ENCODE data around the gene ZFP1.
"Not testable (repeated sequence)": the region's sequence is repeated elsewhere in the genome, so short reads cannot be mapped to it uniquely, and the experiment has no call there.

ZFP1 gene

DNA sequence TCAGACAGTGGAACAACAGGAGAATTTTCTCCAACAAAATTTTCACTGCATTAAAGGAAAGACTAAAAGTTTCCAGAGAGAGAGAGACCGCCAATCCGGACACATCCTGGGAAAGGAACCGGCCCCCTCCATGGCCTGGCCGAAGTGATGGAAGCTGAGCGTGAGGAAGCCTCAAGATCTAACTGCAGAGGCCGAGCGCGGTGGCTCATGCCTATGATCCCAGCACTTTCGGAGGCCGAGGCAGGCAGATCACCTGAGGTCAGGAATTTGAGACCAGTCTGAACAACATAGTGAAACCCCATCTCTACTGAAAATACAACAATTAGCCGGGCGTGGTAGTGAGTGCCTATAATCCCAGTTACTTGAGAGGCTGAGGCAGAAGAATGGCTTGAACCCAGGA lies 54.8 kb downstream of the ZFP1 start:
- no peak for DNase-seq (ENCODE audit: low read depth in 2 of 3, low spot score in 1 of 3)

DNA sequence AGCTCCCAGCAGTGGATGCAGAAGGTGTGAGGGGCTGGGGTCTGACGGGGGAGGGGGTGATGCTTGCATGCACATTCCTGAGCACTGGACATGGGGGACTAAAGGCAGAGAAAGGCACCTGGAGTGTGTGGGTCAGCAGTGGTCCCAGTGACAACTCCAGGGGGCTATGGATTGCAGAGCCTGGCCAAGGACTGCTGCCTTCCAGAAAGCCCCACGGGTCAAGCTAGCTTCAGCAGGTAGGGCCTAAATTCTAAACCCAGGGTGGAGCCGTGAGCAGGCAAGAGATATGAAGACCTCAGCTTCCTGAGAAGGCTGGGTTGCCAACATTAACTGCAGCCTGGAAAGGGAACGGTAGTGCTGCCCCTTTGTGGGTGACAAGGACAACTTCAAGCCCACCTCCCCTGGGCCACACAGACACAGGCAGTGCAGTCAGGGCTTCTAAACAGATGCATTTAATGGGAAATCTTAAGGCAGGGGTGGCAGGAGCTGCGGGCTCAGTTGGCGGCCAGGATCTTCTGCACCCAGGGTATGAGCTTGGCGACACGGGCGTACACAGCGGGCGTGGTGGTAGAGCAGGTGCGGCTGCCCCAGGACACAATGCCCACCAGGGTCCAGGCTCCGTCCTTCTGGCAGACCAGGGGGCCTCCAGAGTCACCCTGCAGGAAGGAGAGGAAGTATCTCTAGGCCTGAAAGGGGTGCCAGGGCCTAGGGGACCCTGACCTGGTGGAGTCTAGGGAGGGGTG lies 55.5 kb downstream of the ZFP1 start:
- DNase-seq (ENCODE audit: low read depth in 2 of 3, low spot score in 1 of 3), result no peak

DNA sequence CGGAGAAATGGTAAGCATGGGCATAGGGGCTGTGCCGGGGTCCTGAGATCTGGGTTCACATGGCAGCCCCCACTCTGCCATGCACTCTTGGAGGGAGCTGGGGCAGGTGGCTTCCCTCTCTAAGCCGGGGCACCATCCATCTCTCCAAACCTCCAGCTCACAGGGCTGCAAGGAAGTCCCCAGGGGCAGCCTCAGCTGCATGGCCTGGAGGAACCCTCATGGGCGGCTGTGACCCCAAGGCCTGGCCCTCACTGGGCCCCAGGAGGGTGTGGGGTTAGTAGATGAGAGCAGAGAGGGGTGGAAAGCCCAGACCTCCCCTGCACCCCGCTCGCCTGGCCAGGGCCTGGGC lies 56.1 kb downstream of the ZFP1 start:
- DNase-seq (ENCODE audit: low read depth in 2 of 3, low spot score in 1 of 3), result no peak

DNA sequence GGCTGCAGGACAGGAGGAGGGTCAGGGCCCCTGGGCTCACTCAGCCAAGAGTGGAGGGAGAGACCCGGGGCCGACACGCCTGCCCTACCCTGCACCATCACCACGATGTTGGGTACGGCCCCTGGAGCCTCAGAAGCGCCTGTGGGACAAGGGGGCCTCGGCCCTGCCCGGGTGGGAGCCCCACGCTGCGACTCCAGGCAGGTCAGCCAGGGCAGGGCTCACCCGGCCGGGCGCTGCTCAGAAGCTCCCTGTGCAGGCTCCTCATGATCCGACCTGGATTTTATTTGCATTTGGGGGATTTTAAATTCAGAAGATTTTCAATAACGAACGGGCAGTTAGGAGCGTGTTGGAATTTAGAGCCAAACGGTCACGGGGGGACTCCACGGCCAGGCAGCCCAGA lies 56.6 kb downstream of the ZFP1 start:
- DNase-seq (ENCODE audit: low read depth in 2 of 3, low spot score in 1 of 3), result not testable (repeated sequence)

DNA sequence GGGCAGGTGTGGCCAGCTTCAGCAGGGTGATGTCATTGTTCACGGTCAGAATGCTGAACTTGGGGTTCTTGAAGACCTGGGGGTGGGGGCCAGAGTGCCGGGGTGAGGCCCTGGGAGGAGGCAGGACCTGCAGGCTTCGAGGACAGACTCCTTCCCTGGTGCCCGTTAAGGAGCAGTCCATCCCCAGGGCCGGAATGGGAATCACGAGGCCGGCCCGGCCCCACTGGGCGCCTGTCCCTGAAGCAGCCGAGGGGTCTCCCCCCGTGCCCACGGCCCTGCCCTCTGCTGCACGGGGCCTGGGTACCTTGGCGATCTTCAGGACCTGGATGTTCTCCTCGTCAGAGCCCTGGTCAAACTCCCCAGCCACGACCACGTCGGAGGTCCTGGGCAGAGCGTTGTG lies 57.1 kb downstream of the ZFP1 start:
- not testable (repeated sequence) for DNase-seq (ENCODE audit: low read depth in 2 of 3, low spot score in 1 of 3)

DNA sequence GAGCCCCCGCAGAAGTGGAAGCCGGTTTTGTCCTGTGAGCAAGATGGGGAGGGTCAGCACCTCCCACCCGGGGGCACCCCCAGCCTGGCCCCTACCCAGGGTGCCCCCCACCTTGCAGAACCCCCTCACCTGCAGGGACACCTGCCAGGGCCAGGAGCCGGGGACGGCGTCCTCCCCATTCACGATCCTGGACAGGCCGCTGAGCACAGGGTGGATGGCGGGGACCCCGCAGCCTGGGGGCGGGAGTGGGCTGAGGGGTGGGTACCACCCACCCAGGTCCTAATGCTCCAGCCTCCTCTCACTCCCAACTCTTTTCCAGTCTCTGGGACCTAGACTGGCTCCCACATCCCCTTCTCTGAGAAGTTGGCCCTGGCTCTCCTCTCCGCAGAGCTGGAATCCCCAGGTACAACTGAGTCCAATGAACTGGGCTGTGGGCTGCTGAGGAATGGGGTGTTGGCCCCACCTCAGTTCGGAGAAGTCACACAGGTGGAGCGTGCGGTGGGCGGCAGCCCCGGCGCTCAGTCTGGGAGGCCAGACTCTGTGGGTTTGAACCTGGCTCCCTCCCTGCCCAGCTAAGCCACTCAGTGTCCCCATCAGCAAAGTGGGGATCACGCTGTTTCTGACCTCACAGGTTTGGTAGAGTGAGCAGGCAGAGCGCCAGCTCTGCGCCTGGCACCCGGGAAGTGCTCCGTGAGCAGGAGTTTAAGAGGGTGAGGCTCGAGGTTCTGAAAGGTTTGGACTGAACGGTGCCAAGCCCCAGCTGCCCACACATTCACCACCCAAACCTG lies 57.8 kb downstream of the ZFP1 start:
- not testable (repeated sequence) for DNase-seq (ENCODE audit: low read depth in 2 of 3, low spot score in 1 of 3)

DNA sequence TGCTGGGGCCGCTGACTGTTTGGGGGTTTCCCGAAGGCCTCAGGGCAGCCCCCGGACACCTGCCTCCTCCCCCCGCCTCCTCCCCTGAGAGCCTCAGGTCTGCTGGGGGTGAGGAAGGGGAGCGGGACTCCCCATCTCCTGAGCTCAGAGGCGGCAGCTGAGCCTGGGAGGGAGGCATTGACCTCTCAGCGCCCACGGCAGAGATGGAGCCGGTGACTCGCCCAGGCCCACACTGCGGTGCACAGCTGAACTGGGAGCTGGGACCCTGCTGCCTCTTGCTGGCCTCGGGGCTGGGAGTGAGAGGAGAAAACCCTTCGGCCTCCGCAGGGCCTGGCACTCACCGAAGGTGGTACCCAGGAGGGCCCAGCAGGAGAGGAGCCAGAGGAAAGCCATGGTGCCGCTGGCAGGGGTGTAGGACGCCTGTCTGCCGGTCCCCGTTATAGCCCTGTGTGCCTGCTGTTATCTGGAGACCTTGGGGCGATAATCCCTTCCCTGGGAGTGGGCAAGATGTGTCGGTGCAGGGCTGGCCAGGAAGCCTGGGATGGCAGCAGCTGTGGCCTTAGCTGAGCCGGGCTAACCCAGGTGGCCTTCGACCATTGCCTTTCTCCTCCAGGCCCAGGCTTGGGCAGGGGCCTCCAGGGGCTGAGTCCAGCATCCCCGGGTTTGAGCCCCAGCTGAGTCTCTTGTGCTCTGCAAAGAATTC lies 58.6 kb downstream of the ZFP1 start, which contains the start of gene CTRB2:
TSS of gene CTRB2 (minus strand) at position 413 of the 703 bp plus-strand sequence. CDS start at position 393, 20 bp downstream.
- DNase-seq (ENCODE audit: low read depth in 2 of 3, low spot score in 1 of 3), result no peak

DNA sequence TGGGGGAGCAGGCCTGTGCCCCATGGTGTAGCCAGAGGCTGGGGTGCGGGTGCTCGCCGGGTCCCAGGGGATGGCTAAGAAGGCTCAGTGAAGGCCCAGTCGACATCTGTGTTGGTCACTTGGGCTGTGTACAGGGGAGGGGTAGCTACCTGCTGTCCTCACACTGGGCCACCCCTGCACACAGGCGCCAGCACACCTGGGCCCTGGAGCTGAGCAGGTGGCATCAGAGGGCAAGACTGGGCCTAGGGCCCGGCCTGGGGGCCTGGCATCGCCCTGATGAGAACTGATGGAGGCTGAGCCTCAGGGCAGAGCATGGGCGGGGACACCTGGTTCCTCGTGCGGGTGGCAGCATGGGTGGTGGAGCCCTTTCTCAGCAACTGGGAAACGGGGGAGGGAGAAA lies 59.5 kb downstream of the ZFP1 start:
- DNase-seq (ENCODE audit: low read depth in 2 of 3, low spot score in 1 of 3), result no peak

DNA sequence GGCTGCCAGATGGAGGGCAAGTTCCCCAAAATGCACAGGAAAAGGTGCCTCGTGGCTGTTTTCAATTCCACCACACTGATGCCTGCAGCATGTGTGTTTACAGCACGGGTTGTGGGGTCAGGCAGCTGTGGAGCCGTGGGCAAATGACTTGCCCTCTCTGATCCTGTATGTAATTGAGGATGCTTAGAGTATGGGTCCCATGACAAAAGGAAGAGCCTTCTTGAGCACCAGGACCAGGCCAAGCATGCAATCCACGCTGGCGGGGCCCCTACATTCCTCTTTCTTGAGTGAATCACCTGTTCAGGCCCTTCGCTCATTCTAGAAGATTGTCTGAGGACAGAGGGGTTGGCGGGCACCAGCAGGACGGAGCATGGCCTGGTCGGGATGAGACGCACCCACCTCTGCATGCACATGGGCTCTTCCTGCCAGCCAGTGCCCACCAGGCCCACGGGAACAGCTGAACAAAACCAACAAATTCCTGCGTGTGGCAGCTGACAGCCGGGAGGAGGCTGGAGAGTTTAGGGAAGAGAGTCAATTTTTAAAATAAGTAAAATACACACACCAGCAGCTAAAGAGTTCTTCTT lies 60.0 kb downstream of the ZFP1 start:
- DNase-seq (ENCODE audit: low read depth in 2 of 3, low spot score in 1 of 3), result no peak

DNA sequence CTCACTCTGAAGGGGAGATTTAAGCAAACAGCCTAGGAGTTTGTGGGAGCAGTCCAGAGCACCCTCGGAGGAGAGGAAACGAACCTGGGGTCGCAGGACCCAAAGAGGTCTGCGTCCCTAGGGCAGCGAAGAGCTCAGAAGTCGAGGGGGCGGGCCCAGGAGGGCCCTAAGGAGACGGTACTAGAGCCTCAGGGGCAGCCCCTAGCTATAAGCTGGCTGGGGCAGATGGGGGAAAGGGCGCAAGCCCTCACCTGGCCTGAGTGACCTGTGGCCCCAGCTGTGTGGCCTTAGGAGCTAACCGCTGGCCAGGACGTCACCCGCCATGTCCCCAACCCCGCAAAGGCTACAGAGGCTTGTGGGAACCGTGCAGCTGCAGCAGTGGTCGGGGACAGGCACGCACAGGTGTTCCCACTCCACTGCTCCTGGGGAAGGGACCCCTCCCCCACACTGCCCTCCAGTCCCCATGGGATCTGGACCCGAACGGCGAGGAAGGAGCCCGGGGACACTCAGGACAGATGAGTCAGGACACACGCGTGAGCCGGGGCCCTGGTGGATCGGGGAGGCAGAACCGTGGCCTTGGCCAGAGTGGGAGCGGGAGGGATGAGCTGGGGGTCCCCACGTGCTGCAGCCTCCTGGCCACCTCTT lies 60.7 kb downstream of the ZFP1 start:
- no peak for DNase-seq (ENCODE audit: low read depth in 2 of 3, low spot score in 1 of 3)

DNA sequence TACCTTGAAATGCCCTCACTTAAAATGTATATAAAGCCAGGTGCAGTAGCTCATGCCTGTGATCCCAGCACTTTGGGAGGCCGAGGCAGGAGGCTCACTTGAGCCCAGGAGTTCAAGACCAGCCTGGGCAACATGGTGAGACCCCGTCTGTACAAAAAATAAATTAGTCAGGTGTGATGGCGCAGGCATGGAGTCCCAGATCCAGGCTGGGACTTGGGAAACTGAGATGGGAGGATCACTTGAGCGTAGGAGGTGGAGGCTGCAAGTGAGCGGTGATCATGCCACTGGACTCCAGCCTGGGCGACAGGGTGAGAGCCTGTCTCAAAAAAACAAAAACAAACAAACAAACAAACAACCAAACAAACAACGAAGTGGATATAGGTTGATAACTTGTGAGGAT lies 61.2 kb downstream of the ZFP1 start:
- DNase-seq (ENCODE audit: low read depth in 2 of 3, low spot score in 1 of 3), result not testable (repeated sequence)

DNA sequence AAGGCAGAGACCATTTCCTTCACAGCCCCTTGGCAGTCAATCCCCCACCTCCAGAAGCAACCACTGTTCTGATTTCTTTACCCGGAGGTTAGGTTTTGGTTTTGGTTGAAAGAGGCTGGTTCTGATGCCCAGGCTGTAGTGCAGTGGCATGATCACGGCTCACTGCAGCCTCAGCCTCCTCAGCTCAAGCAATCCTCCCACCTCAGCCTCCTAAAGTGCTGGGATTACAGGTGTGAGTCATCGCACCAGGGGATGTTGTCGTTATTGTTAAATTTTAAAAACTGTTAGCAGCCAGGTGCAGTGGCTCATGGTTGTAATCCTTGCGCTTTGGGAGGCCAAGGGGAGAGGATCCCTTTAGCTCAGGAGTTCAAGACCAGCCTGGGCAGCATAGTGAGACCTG lies 61.6 kb downstream of the ZFP1 start:
- DNase-seq (ENCODE audit: low read depth in 2 of 3, low spot score in 1 of 3), result no peak

DNA sequence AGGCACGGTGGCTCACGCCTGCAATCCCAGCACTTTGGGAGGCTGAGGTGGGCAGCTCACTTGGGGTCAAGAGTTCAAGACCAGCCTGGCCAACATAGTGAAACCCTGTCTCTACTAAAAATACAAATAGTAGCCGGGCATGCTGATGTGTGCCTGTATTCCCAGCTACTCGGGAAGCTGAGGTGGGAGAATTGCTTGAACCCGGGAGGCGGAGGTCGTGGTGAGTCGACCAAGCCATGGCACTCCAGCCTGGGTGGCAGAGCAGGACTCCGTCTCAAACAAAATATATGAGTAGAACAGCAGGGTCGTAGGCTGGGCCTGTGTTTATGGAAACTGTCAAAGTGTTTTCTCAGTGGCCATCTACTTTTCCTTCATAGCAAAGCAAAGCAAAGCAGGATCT lies 63.0 kb downstream of the ZFP1 start:
- not testable (repeated sequence) for DNase-seq (ENCODE audit: low read depth in 2 of 3, low spot score in 1 of 3)

DNA sequence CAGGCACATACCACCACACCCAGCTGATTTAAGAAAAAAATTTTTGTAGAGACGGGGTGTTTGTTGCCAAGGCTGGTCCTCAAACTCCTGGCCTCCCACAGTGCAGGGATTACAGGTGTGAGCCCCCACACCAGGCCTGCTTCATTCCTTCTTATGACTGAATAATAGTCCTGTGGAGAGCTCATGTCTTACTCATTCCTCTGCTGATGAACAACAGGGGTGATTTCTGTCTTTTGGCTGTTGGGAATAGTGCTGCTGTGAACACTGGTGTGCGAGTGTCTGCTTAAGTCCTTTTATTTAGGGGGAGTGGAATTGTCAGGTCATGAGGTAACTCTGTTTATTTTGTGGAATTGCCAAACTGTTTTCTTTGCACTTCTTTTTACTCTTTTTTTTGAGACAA lies 67.8 kb downstream of the ZFP1 start:
- no peak for DNase-seq (ENCODE audit: low read depth in 2 of 3, low spot score in 1 of 3)

DNA sequence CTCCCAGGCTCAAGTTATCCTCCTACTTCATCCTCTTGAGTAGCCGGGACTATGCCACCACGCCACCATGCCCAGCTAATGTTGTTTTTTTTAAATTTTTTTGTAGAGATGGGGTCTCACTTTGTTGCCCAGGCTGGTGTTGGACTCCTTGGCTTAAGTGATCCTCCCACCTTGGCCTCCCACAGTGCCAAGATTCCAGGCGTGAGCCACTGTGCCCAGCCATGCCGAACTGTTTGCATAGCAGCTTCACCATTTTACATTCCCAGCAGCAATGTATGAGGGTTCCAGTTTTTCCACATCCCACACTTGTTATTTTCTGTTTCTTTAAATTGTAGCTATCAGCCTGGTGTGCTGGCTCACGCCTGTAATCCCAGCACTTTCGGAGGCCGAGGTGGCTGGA lies 68.3 kb downstream of the ZFP1 start:
- no peak for DNase-seq (ENCODE audit: low read depth in 2 of 3, low spot score in 1 of 3)

DNA sequence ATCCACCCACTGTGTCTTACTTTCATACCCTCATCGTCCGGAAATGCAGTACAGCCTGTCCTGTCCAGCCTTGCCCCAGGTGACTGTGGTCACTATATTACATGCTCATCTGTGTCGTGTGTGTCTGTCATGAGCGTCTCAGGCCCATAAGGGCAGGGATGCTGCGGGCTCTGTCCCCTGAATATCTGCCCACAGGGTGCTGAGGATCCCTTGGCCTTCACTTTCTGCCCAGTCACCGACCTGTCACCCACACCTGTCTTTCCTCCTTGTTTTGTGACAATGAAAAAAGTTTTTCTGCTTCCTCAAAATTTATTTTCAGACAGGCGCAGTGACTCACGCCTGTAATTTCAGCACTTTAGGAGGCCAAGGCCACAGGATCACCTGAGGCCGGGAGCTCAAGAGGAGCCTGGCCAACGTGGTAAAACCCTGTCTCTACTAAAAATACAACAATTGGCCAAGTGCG lies 69.1 kb downstream of the ZFP1 start:
- no peak for DNase-seq (ENCODE audit: low read depth in 2 of 3, low spot score in 1 of 3)

DNA sequence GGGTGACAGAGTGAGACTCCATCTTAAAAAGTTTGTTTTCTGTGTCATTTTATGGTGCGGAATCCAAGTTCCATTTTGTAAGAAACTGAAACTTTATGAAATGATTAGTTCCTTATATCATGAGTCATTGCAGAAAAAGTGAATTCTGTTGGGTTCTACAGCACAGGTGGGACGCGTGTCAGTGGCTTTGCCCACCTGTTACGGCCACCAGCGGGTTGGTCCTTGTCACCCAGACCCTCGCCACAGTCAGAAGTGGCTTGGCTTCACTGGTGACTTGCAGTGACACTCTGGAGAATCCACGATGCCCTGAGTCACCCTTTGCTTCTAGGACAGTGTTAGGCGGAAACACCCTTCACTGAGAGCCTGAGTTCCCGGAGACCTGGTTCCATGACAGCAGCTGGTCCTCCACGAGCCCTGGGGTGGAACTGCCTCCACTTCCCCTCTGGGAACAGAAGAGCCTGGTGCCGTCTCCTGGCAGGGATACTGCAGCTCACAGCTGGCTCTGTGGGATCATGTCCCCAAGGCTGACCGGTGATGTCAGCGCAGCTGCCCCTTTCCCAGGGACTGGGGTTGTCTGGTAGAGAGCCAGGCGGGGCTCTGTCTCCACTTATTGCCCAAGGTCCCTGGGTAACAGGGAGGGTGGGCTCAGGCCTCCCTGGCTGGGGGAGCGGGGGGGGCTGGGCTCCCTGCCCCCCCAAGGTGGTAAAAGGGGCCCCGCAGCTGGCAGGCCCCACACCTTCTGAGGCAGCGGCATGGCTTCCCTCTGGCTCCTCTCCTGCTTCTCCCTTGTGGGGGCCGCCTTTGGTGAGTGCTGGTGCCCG lies 70.1 kb downstream of the ZFP1 start, which contains the start of gene CTRB1:
TSS of gene CTRB1 (plus strand) at position 733 of the 821 bp plus-strand sequence. CDS start at position 753, 20 bp downstream.
- no peak for DNase-seq (ENCODE audit: low read depth in 2 of 3, low spot score in 1 of 3)

DNA sequence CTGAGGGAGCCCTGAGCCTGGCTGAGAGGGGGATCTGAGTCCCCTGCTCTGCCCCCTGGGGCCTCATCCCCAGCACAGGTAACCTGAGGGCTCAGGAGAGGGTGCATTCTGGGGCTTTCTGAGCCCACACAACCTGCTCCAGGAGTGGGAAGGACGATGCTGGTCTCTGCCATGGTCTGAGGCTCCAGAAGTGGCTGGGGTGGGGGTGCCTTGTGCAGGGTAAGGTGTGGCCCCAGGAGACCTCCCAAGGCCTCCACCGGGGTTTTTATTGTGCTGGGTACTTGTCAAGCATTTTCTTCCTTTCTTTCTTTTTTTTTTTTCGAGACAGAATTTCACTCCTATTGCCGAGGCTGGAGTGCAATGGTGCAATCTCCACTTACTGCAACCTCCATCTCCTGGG lies 70.8 kb downstream of the ZFP1 start:
- DNase-seq (ENCODE audit: low read depth in 2 of 3, low spot score in 1 of 3), result no peak

DNA sequence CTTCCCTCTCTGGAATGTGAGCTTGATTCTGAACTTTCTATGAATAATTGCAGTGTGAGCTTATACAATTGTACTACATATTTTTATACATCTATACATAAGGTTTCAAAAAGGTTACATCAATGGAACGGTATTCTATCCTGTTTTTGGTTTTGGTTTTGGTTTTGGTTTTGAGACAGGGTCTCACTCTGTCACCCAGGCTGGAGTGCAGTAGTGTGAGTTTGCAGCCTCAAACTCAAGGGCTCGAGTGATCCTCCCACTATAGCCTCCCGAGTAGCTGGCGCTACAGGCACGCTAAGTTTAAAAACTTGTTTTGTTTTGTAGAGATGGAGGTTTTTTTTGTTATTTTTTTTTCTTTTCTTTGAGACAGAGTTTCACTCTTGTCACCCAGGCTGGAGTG lies 71.5 kb downstream of the ZFP1 start:
- peak in 1 of 3 donors; percentile 13 for DNase-seq (ENCODE audit: low read depth in 2 of 3, low spot score in 1 of 3)

Data from stimulated activated CD4-positive, alpha-beta T cell treated with anti-CD3 and anti-CD28 coated beads, Interleukin-12 subunit alpha, Interleukin-12 subunit beta, amount 100 ng/mL, for 48 hours (primary cell).